A549 (cell line): ENCODE data around the gene KLHL30. TPM values are rescaled to one million over a fixed set of nuclear protein-coding genes. Genes with fewer than 3 reads are reported as not detected.

Source experiments
- ATAC-seq, 2 experiments: fragments of 200-7000 bp in 1 of 2; fragments of >200 bp in 1 of 2; cut with Nextera tagmentation in 1 of 2; cut with Tn5 transposase in 1 of 2; 3 replicates each; pipeline versions ENCODE4 v1.8.0 to v1.9.1; 2018 to 2020; ENCODE audit warnings: mild to moderate bottlenecking in 1 of 2, moderate library complexity in 1 of 2
- CTCF ChIA-PET: fragments of 300-600 bp; sonication (Branson Sonifier 250); formaldehyde crosslinking; extraction: SDS; loops from one replicate; lab custom pipeline; 2021; ENCODE audit warnings: antibody characterized with exemption, inconsistent platforms; lab: Yijun Ruan, JAX
- POLR2A ChIA-PET: fragments of 350-600 bp; formaldehyde crosslinking; extraction: SDS; loops from one replicate; lab custom pipeline; 2021; ENCODE audit warnings: antibody characterized with exemption, inconsistent platforms; lab: Yijun Ruan, JAX
- DNase-seq, 2 experiments: peaks; one replicate each; pipeline versions ENCODE4 v3.0.0 to v3.0.0-alpha.2; 2011 to 2016; ENCODE audit warnings: low read depth in 1 of 2, low spot score in 1 of 2
- FAIRE-seq: peaks from 2 replicates; lab custom pipeline; 2011; peaks lifted over from hg19 to GRCh38; lab: Jason Lieb, UNC
- H3K27ac ChIP-seq, 2 experiments: fragments of >200 bp; sonication (Bioruptor Twin); formaldehyde crosslinking; 3 replicates each; pipeline ENCODE4 v1.5.1; 2016 to 2017
- H3K4me1 ChIP-seq: fragments of >200 bp; sonication (Bioruptor Twin); formaldehyde crosslinking; 3 replicates; pipeline ENCODE4 v1.6.1; 2016
- H3K4me2 ChIP-seq: fragments of >200 bp; sonication (Bioruptor Twin); formaldehyde crosslinking; 3 replicates; pipeline ENCODE4 v1.6.1; 2016
- H3K4me3 ChIP-seq: fragments of >200 bp; sonication (Bioruptor Twin); formaldehyde crosslinking; 3 replicates; pipeline ENCODE4 v1.5.1; 2016
- H3K9me3 ChIP-seq: fragments of >200 bp; sonication (Bioruptor Twin); formaldehyde crosslinking; 3 replicates; pipeline ENCODE4 v1.6.1; 2016
- ATOH8 ChIP-seq: fragments of 250-450 bp; sonication (Bioruptor Pico); IDR thresholded peaks from 2 replicates; pipeline ENCODE4 v1.5.0; 2020; ENCODE audit warnings: low read depth, mild to moderate bottlenecking, moderate library complexity
- CBX2 ChIP-seq: fragments of 200-600 bp; sonication (generic); IDR thresholded peaks from 2 replicates; pipeline ENCODE4 v1.6.1; 2016; ENCODE audit warnings: low read depth, mild to moderate bottlenecking, borderline replicate concordance
- EHF ChIP-seq: fragments of 250-450 bp; sonication (Bioruptor Pico); IDR thresholded peaks from 2 replicates; pipeline ENCODE4 v1.5.0; 2020; ENCODE audit warnings: mild to moderate bottlenecking
- EP300 ChIP-seq, 2 experiments: fragments of >200 bp; sonication (Bioruptor Twin); formaldehyde crosslinking; IDR thresholded peaks; 2 replicates in 1 of 2; 3 replicates in 1 of 2; pipeline ENCODE4 v1.6.1; 2016 to 2017
- ESRRA ChIP-seq: fragments of 150-350 bp; IDR thresholded peaks from 2 replicates; pipeline ENCODE4 v1.6.1; 2014; ENCODE audit warnings: mild to moderate bottlenecking, low read length, borderline replicate concordance
- HES2 ChIP-seq: fragments of >200 bp; sonication (Bioruptor Twin); formaldehyde crosslinking; IDR thresholded peaks from 2 replicates; pipeline ENCODE4 v1.6.1; 2016
- HOXA7 ChIP-seq: fragments of 250-450 bp; sonication (Bioruptor Pico); IDR thresholded peaks from 2 replicates; pipeline ENCODE4 v1.5.0; 2020; ENCODE audit warnings: mild to moderate bottlenecking, moderate library complexity
- HOXB13 ChIP-seq: fragments of 250-450 bp; sonication (Bioruptor Pico); IDR thresholded peaks from 2 replicates; pipeline ENCODE4 v1.5.0; 2020; ENCODE audit warnings: low read depth, mild to moderate bottlenecking, moderate library complexity
- JUNB ChIP-seq: fragments of >200 bp; sonication (Bioruptor Twin); formaldehyde crosslinking; IDR thresholded peaks from 2 replicates; pipeline ENCODE4 v1.6.1; 2016
- KDM5A ChIP-seq: fragments of 200-600 bp; sonication (generic); IDR thresholded peaks from 2 replicates; pipeline ENCODE4 v1.6.1; 2016; ENCODE audit warnings: antibody characterized with exemption, mild to moderate bottlenecking
- MAFK ChIP-seq: fragments of 450-650 bp; IDR thresholded peaks from 2 replicates; pipeline ENCODE4 v1.6.1; 2014; ENCODE audit not compliant: partially characterized antibody
- MYC ChIP-seq: IDR thresholded peaks from 2 replicates; pipeline ENCODE4 v1.6.1; 2012; ENCODE audit warnings: mild to moderate bottlenecking, inconsistent platforms, low read length, improper control_type of control experiment, borderline replicate concordance
- POLR2A ChIP-seq: IDR thresholded peaks from 2 replicates; pipeline ENCODE4 v1.6.1; 2012; ENCODE audit warnings: mild to moderate bottlenecking, low read length
- REST ChIP-seq: fragments of 200-600 bp; sonication (generic); IDR thresholded peaks from 2 replicates; pipeline ENCODE4 v1.6.1; 2016; ENCODE audit warnings: antibody characterized with exemption, mild to moderate bottlenecking, moderate library complexity
- USF2 ChIP-seq: fragments of 450-650 bp; IDR thresholded peaks from 2 replicates; pipeline ENCODE4 v1.6.1; 2014; ENCODE audit warnings: antibody characterized with exemption
- ZSCAN20 ChIP-seq: fragments of 250-450 bp; sonication (Bioruptor Pico); IDR thresholded peaks from 2 replicates; pipeline ENCODE4 v1.8.0; 2022; ENCODE audit warnings: mild to moderate bottlenecking, moderate library complexity
- WGBS: methylation state at CpG from one replicate; pipeline ENCODE4 v1.1.6; 2017; ENCODE audit errors: missing lambda C conversion rate; 5-methylcytosine and 5-hydroxymethylcytosine counted together
- polyA plus RNA-seq, 4 experiments: library from polyadenylated mRNA; depleted of rRNA in 3 of 4; stranded (reverse); fragments of >200 nt; fragmentation: RNase III in 1 of 4; extraction: RNeasy Plus Mini Kit Qiagen cat#74134 plus additional on column Dnase treatment in 1 of 4; gene quantifications; 2 replicates in 3 of 4; 3 replicates in 1 of 4; pipeline ENCODE4 v1.2.3, GENCODE V29; 2011 to 2017
- TF ChIP-seq, protein P1 (sequence below): IDR thresholded peaks from 2 replicates; pipeline ENCODE4 v1.6.1; 2012; ENCODE audit warnings: low read depth, borderline replicate concordance
- TF ChIP-seq, protein P2 (sequence below): fragments of 250-450 bp; sonication (Bioruptor Pico); IDR thresholded peaks from 2 replicates; pipeline ENCODE4 v1.5.0; 2021; ENCODE audit warnings: mild to moderate bottlenecking, moderate library complexity, borderline replicate concordance
- TF ChIP-seq, protein P3 (sequence below): fragments of >200 bp; sonication (Bioruptor Twin); formaldehyde crosslinking; IDR thresholded peaks from 3 replicates; pipeline ENCODE4 v1.6.1; 2016

Gene KLHL30
- polyA plus RNA-seq, 2 of the 4 experiments (the other 2 are of a cell fraction), result 0.04 TPM

DNA sequence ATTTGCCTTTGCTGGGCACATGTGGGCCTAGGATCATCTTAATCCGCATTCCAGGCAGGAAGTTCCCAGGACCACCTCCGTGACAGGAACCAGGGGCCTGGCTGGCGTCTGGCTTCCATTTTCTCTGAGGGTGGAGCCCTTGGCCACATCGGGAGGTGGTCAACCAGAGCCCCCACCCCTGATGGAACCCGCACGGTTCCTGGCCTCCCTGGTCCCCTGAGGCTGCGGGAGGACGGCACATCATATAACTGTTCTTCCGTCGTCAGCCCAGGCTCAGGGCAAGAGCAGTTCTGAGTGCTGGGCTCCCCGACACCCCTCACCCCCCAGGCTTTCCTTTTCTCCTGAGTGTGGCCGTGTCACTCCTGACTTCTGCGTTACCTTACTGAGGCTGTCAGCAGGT lies 24.9 kb upstream of the KLHL30 start:
- TF ChIP-seq JUNB (no peak), ESRRA (no peak), EHF (CRISPR knock-in tag) (no peak), POLR2A (no peak), REST (no peak), HOXA7 (CRISPR knock-in tag) (no peak), EP300 (IDR thresholded peaks at IDR 0.05) (no peak), ZSCAN20 (CRISPR knock-in tag) (no peak), ATOH8 (CRISPR knock-in tag) (no peak), KDM5A (no peak), USF2 (no peak), HOXB13 (no peak), MYC (no peak), HES2 (no peak), CBX2 (no peak), MAFK (no peak)
- TF ChIP-seq, protein P1, sequence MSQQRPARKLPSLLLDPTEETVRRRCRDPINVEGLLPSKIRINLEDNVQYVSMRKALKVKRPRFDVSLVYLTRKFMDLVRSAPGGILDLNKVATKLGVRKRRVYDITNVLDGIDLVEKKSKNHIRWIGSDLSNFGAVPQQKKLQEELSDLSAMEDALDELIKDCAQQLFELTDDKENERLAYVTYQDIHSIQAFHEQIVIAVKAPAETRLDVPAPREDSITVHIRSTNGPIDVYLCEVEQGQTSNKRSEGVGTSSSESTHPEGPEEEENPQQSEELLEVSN, result no peak
- TF ChIP-seq, protein P2, sequence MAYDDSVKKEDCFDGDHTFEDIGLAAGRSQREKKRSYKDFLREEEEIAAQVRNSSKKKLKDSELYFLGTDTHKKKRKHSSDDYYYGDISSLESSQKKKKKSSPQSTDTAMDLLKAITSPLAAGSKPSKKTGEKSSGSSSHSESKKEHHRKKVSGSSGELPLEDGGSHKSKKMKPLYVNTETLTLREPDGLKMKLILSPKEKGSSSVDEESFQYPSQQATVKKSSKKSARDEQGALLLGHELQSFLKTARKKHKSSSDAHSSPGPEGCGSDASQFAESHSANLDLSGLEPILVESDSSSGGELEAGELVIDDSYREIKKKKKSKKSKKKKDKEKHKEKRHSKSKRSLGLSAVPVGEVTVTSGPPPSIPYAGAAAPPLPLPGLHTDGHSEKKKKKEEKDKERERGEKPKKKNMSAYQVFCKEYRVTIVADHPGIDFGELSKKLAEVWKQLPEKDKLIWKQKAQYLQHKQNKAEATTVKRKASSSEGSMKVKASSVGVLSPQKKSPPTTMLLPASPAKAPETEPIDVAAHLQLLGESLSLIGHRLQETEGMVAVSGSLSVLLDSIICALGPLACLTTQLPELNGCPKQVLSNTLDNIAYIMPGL, result no peak
- TF ChIP-seq, protein P3, sequence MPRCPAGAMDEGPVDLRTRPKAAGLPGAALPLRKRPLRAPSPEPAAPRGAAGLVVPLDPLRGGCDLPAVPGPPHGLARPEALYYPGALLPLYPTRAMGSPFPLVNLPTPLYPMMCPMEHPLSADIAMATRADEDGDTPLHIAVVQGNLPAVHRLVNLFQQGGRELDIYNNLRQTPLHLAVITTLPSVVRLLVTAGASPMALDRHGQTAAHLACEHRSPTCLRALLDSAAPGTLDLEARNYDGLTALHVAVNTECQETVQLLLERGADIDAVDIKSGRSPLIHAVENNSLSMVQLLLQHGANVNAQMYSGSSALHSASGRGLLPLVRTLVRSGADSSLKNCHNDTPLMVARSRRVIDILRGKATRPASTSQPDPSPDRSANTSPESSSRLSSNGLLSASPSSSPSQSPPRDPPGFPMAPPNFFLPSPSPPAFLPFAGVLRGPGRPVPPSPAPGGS, result no peak
- ChIA-PET CTCF (no interaction called here), POLR2A (no interaction called here)
- no peaks in the 10 kb centered on the region for H3K4me1 ChIP-seq
- WGBS, result 80% methylated on average over 13 of the region's 13 CpGs
- peaks cover 20% of the 10 kb centered on the region for H3K9me3 ChIP-seq
- ATAC-seq, result no peak
- no peak overlapping the region for H3K27ac ChIP-seq
- H3K4me2 ChIP-seq, result no peak overlapping the region
- no peak for FAIRE-seq
- no peak overlapping the region for H3K4me3 ChIP-seq
- DNase-seq, result no peak
